GM19328 (cell line): ENCODE data around the gene CD96.
A peak's percentile ranks its signal among the peaks of the same experiment; 100 is the strongest.
"Not testable (repeated sequence)": the region's sequence is repeated elsewhere in the genome, so short reads cannot be mapped to it uniquely, and the experiment has no call there.

Source experiments
- ATAC-seq: cut with Tn5 transposase; IDR thresholded peaks from one replicate; pipeline ENCODE4 v1.9.1; 2021; ENCODE audit warnings: mild to moderate bottlenecking, moderate library complexity; ENCODE audit not compliant: unreplicated experiment

The CD96 gene

GRCh38 chr3:111548756-111549155, 6.8 kb downstream of the CD96 start:
- no peak for ATAC-seq

GRCh38 chr3:111561902-111562301, 19.9 kb downstream of the CD96 start:
- ATAC-seq: not testable (repeated sequence)

- no peak for ATAC-seq
Observed at GRCh38 chr3:111566844-111567243, 24.8 kb downstream of the CD96 start.

- ATAC-seq: no peak
Observed at GRCh38 chr3:111568355-111568754, 26.4 kb downstream of the CD96 start.

- ATAC-seq: no peak
Observed at GRCh38 chr3:111568911-111569310, 26.9 kb downstream of the CD96 start.

- no peak for ATAC-seq
Observed at GRCh38 chr3:111570404-111571030, 28.5 kb downstream of the CD96 start.

GRCh38 chr3:111571282-111571681, 29.3 kb downstream of the CD96 start:
- ATAC-seq: no peak

GRCh38 chr3:111571907-111572460, 30.0 kb downstream of the CD96 start:
- ATAC-seq: no peak

- ATAC-seq: no peak
Observed at GRCh38 chr3:111577113-111577512, 35.1 kb downstream of the CD96 start.

GRCh38 chr3:111577798-111578685, 36.0 kb downstream of the CD96 start:
- peak; percentile 83 for ATAC-seq

- no peak for ATAC-seq
Observed at GRCh38 chr3:111578867-111579266, 36.9 kb downstream of the CD96 start.

GRCh38 chr3:111579495-111579894, 37.5 kb downstream of the CD96 start:
- no peak for ATAC-seq

- no peak for ATAC-seq
Observed at GRCh38 chr3:111581403-111582119, 39.6 kb downstream of the CD96 start.

GRCh38 chr3:111582120-111582474, 40.1 kb downstream of the CD96 start:
- no peak for ATAC-seq

GRCh38 chr3:111584744-111585143, 42.7 kb downstream of the CD96 start:
- no peak for ATAC-seq

GRCh38 chr3:111585217-111585616, 43.2 kb downstream of the CD96 start:
- ATAC-seq: no peak

GRCh38 chr3:111588527-111588926, 46.5 kb downstream of the CD96 start:
- ATAC-seq: no peak

GRCh38 chr3:111589303-111590142, 47.5 kb downstream of the CD96 start:
- ATAC-seq: no peak

- ATAC-seq: no peak
Observed at GRCh38 chr3:111590143-111590491, 48.1 kb downstream of the CD96 start.

- no peak for ATAC-seq
Observed at GRCh38 chr3:111591555-111591954, 49.6 kb downstream of the CD96 start.

GRCh38 chr3:111592143-111592542, 50.1 kb downstream of the CD96 start:
- ATAC-seq: no peak
